Chondrocyte (in vitro differentiated cells): ENCODE measurements around the gene MRPL20. TPM values are rescaled to one million over a fixed set of nuclear protein-coding genes. Genes with fewer than 3 reads are reported as not detected.

ENCODE experiments used
- DNase-seq: peaks from one replicate; pipeline ENCODE4 v3.0.0; 2021; ENCODE audit warnings: mixed read lengths, low spot score
- H3K27ac Mint-ChIP-seq: one replicate; pipeline ENCODE4 v1.8.0; 2021; ENCODE audit warnings: mild to moderate bottlenecking, moderate library complexity, mixed read lengths; ENCODE audit not compliant: unreplicated experiment
- H3K27me3 Mint-ChIP-seq: 2 replicates; pipeline ENCODE4 v1.8.0; 2021; ENCODE audit warnings: low read depth, mixed read lengths
- H3K36me3 Mint-ChIP-seq: 2 replicates; pipeline ENCODE4 v1.8.0; 2021; ENCODE audit warnings: low read depth, mixed read lengths
- H3K4me1 Mint-ChIP-seq: 2 replicates; pipeline ENCODE4 v1.8.0; 2021; ENCODE audit warnings: low read depth, mild to moderate bottlenecking, mixed read lengths
- H3K4me3 Mint-ChIP-seq: one replicate; pipeline ENCODE4 v1.8.0; 2021; ENCODE audit warnings: mild to moderate bottlenecking, moderate library complexity, mixed read lengths; ENCODE audit not compliant: unreplicated experiment
- H3K9me3 Mint-ChIP-seq: 2 replicates; pipeline ENCODE4 v1.8.0; 2021; ENCODE audit warnings: low read depth, mixed read lengths
- total RNA-seq: library from RNA; stranded (reverse); gene quantifications from 3 replicates; pipeline ENCODE4 v1.2.1, GENCODE V29; 2021
- TF ChIP-seq, protein P1 (sequence below): fragments of 200-600 bp; sonication (generic); IDR thresholded peaks from 2 replicates; pipeline ENCODE4 v1.5.0; 2021; ENCODE audit warnings: antibody characterized with exemption, mild to moderate bottlenecking, moderate library complexity

MRPL20 gene
- total RNA-seq, 1 donor from 2014 or later, result 75.7 TPM

DNA sequence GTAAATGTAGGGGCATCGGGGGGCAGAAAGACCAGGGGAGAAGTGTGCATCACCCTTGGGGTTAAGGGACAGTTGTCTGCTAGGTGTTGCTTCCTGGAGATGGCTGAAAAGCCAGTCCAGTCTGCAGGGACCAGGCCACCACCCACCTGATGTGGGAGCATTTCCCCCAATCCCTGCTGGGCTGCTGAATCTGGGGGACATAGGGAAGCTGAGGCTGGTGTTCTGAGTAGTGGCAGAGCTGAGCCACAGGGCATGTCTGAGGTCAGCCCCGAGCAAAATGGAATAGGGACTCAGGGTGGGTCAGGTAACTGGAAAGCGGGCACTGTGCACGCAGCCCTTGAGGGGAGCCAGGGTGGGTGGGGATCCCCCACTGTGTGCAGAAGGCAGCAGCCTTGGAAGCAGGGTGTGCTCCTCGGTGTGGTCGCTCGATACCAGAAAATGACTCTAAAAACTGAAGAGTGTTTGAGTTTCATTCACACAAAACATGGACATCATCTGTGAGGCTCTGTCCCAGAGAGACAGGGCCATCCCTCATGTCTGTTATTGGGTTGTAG lies 5.6 kb downstream of the MRPL20 start:
- Mint-ChIP-seq H3K4me1 (peaks cover 52% of the 10 kb centered on the region), H3K27me3 (no peaks in the 10 kb centered on the region), H3K4me3 (no peak overlapping the region), H3K36me3 (peaks cover 22% of the 10 kb centered on the region), H3K27ac (peak overlapping the region; percentile 90), H3K9me3 (no peaks in the 10 kb centered on the region)
- no peak for DNase-seq
- TF ChIP-seq, protein P1, sequence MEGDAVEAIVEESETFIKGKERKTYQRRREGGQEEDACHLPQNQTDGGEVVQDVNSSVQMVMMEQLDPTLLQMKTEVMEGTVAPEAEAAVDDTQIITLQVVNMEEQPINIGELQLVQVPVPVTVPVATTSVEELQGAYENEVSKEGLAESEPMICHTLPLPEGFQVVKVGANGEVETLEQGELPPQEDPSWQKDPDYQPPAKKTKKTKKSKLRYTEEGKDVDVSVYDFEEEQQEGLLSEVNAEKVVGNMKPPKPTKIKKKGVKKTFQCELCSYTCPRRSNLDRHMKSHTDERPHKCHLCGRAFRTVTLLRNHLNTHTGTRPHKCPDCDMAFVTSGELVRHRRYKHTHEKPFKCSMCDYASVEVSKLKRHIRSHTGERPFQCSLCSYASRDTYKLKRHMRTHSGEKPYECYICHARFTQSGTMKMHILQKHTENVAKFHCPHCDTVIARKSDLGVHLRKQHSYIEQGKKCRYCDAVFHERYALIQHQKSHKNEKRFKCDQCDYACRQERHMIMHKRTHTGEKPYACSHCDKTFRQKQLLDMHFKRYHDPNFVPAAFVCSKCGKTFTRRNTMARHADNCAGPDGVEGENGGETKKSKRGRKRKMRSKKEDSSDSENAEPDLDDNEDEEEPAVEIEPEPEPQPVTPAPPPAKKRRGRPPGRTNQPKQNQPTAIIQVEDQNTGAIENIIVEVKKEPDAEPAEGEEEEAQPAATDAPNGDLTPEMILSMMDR, result no peak

DNA sequence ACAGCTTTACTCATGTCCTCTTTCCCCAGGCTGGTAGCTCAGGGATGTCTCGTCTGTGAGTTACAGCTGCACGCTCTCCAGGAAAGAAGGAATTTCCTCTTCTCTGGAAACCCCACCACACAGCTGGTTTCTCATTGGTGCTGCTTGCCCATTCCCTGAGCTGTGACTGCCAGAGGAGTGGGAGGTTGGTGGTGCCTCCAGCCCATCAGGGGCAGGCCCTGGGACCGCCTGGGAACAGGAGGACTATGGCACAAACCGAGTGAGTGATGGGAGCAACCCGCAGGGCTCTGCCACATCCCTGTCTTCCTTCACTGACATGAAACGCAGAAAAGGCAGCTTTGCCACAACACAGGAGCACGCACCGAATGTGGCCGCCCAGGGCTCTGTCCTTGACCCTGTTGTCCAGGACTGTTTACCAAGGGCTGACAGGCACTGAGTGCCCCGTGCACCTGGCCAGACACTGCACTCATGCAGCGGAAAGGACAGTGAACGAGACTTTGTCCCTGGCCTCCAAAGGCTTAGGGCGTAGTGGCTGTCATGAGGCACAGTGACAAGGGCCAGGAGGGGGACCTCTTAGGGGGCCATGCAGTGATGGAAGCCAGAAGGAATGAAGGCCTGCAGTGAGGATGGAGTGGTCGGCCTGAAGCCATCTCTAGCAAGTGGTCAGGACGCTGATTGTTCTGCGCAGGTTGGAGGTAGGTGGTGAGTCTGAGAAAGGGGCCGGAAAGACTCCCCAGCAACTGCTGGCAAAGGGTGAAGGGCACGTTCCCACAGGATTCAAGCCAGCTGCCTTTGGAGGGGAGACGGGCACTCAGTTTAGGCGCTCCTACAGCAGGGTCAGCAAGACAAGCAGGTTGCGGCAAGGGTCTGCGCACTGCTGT lies 6.3 kb downstream of the MRPL20 start:
- TF ChIP-seq, protein P1, result no peak
- H3K4me1 Mint-ChIP-seq, result peaks cover 46% of the 10 kb centered on the region
- H3K27ac Mint-ChIP-seq, result peak overlapping the region; percentile 90
- DNase-seq, result peak; percentile 83
- H3K4me3 Mint-ChIP-seq, result peak overlapping the region; percentile 88
- peaks cover 22% of the 10 kb centered on the region for H3K36me3 Mint-ChIP-seq
- no peaks in the 10 kb centered on the region for H3K27me3 Mint-ChIP-seq
- H3K9me3 Mint-ChIP-seq, result no peaks in the 10 kb centered on the region

DNA sequence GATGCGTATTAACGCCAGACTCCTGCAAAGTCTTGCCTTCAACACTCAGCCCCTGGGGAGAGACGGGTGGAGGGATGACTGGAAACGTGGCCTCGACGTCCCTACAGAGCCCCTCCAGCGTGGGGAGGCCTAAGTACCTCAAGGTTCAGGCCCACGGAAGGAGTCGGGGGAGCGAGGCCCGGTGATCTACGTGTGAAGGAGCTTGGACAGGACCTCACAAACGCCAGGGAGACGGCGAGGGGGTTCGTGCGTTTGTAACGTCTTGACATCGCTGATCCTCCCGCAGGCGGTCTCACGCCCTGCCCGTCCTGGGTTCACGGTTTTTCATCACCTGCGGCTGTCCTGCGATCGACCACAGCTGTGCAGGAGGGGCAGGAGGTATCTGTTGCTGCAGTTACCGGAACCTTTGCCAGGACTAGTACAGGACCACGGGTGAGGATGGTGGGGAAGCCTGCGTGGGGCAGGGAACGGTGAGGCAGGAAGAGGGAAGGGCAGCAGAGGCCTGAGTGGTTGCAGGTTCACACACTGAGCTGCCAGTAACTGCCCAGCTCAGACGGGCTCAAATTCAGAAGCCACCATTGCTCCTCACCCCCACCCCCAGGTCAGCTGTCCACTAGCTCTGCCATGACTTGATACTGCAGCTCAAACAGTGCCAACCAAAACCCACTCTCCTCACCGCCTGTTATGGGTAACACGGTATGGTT lies 7.1 kb downstream of the MRPL20 start:
- Mint-ChIP-seq H3K27me3 (no peaks in the 10 kb centered on the region), H3K27ac (peak overlapping the region; percentile 90), H3K9me3 (no peaks in the 10 kb centered on the region), H3K36me3 (peaks cover 27% of the 10 kb centered on the region), H3K4me3 (peak overlapping the region; percentile 88), H3K4me1 (peaks cover 45% of the 10 kb centered on the region)
- DNase-seq, result peak; percentile 87
- TF ChIP-seq, protein P1, result no peak

DNA sequence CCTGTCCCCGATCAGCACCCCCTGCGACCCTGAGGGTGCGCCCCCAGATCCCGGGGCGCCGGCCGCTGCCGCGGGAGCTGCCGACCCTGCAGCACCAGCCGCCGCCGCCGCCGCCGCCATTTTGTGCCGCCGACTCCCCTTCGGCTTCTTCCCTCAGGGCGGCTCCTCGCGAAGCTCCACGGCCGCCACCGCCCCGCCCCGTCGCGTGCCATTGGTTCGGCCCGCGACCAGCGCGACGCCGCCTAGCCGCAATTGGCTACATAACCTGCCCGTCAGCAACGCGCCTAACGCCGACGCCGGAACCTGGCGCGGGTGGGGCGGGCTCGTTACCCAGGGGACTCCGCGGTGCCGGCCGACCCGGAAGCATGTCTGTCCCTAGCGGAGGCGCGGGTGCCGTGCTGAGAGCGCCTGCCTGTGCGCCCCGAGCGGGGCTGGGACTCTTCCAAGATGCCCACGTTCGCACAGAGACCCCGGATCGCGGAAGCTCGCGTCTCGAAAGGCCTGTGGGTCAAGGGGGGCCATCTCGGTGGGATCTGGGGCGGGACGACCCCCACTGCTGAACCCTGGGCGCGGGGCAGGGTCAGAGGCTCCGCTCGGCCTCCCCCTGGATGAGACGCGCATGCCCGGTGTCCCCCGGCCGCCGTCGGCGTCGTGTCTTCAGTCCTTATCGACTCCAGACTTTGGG lies 7.8 kb downstream of the MRPL20 start, which contains the start of gene CCNL2:
TSS of gene CCNL2 (minus strand) at position 149 of the 685 bp plus-strand sequence. CDS start at position 120, 29 bp downstream.
- Mint-ChIP-seq H3K27ac (peak within 1 kb of the TSS; percentile 90), H3K27me3 (no peaks in the 10 kb centered on the region), H3K9me3 (no peaks in the 10 kb centered on the region), H3K36me3 (peaks cover 28% of the 10 kb centered on the region), H3K4me3 (peak within 1 kb of the TSS; percentile 88), H3K4me1 (peaks cover 45% of the 10 kb centered on the region)
- TF ChIP-seq, protein P1, result peak; percentile 75
- peak; percentile 100 for DNase-seq
